Sigmoid colon (tissue), 7 donors: ENCODE data around the gene PDE1C. TPM values are rescaled to one million over a fixed set of nuclear protein-coding genes. Genes with fewer than 3 reads are reported as not detected.

ENCODE experiments used
- DNase-seq: peaks from one replicate; pipeline ENCODE4 v3.0.0-alpha.2; 2019
- H3K27ac ChIP-seq, 4 donors: fragments of 200-600 bp; sonication (generic); one replicate each; pipeline ENCODE4 v1.5.1; 2016 to 2019; ENCODE audit warnings: mild to moderate bottlenecking in 1 of 4
- H3K27me3 ChIP-seq, 3 donors: fragments of 200-600 bp; sonication (generic); one replicate each; pipeline ENCODE4 v1.5.1; 2019; ENCODE audit warnings: mild to moderate bottlenecking in 1 of 3
- H3K36me3 ChIP-seq, 4 donors: fragments of 200-600 bp; sonication (generic); one replicate each; pipeline ENCODE4 v1.5.1; 2016 to 2019
- H3K4me1 ChIP-seq, 4 donors: fragments of 200-600 bp; sonication (generic); one replicate each; pipeline ENCODE4 v1.5.1; 2017 to 2019
- H3K4me3 ChIP-seq, 4 donors: fragments of 200-600 bp; sonication (generic); one replicate each; pipeline ENCODE4 v1.5.1; 2017 to 2019; ENCODE audit warnings: mild to moderate bottlenecking in 2 of 4, moderate library complexity in 1 of 4
- H3K9me3 ChIP-seq, 4 donors: fragments of 200-600 bp in 3 of 4; sonication (generic) in 3 of 4; one replicate each; pipeline versions ENCODE4 v1.5.1 to v1.6.1; 2013 to 2019
- CTCF ChIP-seq, 4 experiments: fragments of 450-650 bp in 3 of 4; fragments of 200-600 bp in 1 of 4; IDR thresholded peaks; one replicate each; pipeline ENCODE4 v1.5.1; 2016 to 2019; ENCODE audit warnings: antibody characterized with exemption in 4 of 4, mild to moderate bottlenecking in 3 of 4, moderate library complexity in 2 of 4
- EP300 ChIP-seq, 4 donors: sonication (generic); formaldehyde crosslinking; IDR thresholded peaks; one replicate each; pipeline ENCODE4 v1.6.1; 2017; ENCODE audit warnings: antibody characterized with exemption in 4 of 4
- POLR2A ChIP-seq, 2 donors: fragments of 450-650 bp; IDR thresholded peaks; one replicate each; pipeline ENCODE4 v1.6.1; 2016; ENCODE audit warnings: antibody characterized with exemption in 2 of 2, mild to moderate bottlenecking in 2 of 2, moderate library complexity in 2 of 2
- POLR2AphosphoS5 ChIP-seq, 4 donors: sonication (generic); formaldehyde crosslinking; IDR thresholded peaks; one replicate each; pipeline ENCODE4 v1.6.1; 2017; ENCODE audit warnings: antibody characterized with exemption in 4 of 4
- WGBS, 2 donors: extraction: QIAGEN DNeasy Blood & Tissue Kit; methylation state at CpG; one replicate each; pipeline ENCODE4 v1.1.7; 2013; 5-methylcytosine and 5-hydroxymethylcytosine counted together
- intact Hi-C: fragments of 100-400 bp; cut with DNase I; formaldehyde crosslinking; loops from one replicate; pipeline ENCODE4 v1.15.1; 2023
- polyA plus RNA-seq, 3 donors: library from polyadenylated mRNA; stranded (reverse); fragments of 200-250 nt; gene quantifications; one replicate each; pipeline ENCODE4 v1.2.3, GENCODE V29; 2013
- total RNA-seq, 4 donors: library from RNA; depleted of rRNA; stranded (reverse); fragments of >200 nt; gene quantifications; one replicate each; pipeline ENCODE4 v1.1.0, GENCODE V29; 2016
- donor health status: healthy with polysubstance abuse.
- donor health status: Bipolar disorder and iron deficiency.
- donor health status: healthy.

The PDE1C gene
- total and polyA plus RNA-seq, 7 donors: under 0.01 to 19.4 (median 5.9) TPM

GRCh38 chr7:31864646-31865045 is 205.6 kb downstream of the PDE1C start:
- Histone ChIP-seq H3K4me3 (no peak overlapping the region), H3K36me3 (no peaks in the 10 kb centered on the region), H3K9me3 (no peaks in the 10 kb centered on the region), H3K27ac (no peak overlapping the region), H3K4me1 (no peaks in the 10 kb centered on the region), H3K27me3 (no peaks in the 10 kb centered on the region)
- DNase-seq: no peak
- 87 to 88% methylated on average over 6 of the region's 6 CpGs for WGBS, 2 donors
- intact Hi-C loops: no loop called here
- no peak for TF ChIP-seq CTCF (IDR thresholded peaks at IDR 0.05)
- no peak for TF ChIP-seq POLR2AphosphoS5 (IDR thresholded peaks at IDR 0.05)
- no peak for TF ChIP-seq EP300 (IDR thresholded peaks at IDR 0.05)
- no peak for TF ChIP-seq POLR2A (IDR thresholded peaks at IDR 0.05)

GRCh38 chr7:31860925-31861324 is 209.3 kb downstream of the PDE1C start:
- Histone ChIP-seq H3K4me1 (no peaks in the 10 kb centered on the region), H3K36me3 (no peaks in the 10 kb centered on the region), H3K27me3 (no peaks in the 10 kb centered on the region), H3K9me3 (no peaks in the 10 kb centered on the region), H3K27ac (no peak overlapping the region), H3K4me3 (no peak overlapping the region)
- no peak for DNase-seq
- TF ChIP-seq CTCF (IDR thresholded peaks at IDR 0.05) (no peak), POLR2A (IDR thresholded peaks at IDR 0.05) (no peak), EP300 (IDR thresholded peaks at IDR 0.05) (no peak), POLR2AphosphoS5 (IDR thresholded peaks at IDR 0.05) (no peak)
- intact Hi-C loops: no loop called here
- WGBS, 2 donors: 93 to 96% methylated on average over 1 of the region's 1 CpG

- H3K4me3 ChIP-seq: no peak overlapping the region
- H3K27me3 ChIP-seq: no peaks in the 10 kb centered on the region
- intact Hi-C loops: no loop called here
- WGBS, 2 donors: 88% methylated on average over 2 of the region's 2 CpGs
- H3K9me3 ChIP-seq: no peaks in the 10 kb centered on the region
- H3K4me1 ChIP-seq: no peaks in the 10 kb centered on the region
- DNase-seq: no peak
- no peak overlapping the region for H3K27ac ChIP-seq
- H3K36me3 ChIP-seq: no peaks in the 10 kb centered on the region
- TF ChIP-seq CTCF (IDR thresholded peaks at IDR 0.05) (no peak), POLR2AphosphoS5 (IDR thresholded peaks at IDR 0.05) (no peak), POLR2A (IDR thresholded peaks at IDR 0.05) (no peak), EP300 (IDR thresholded peaks at IDR 0.05) (no peak)
These were observed 212.2 kb downstream of the PDE1C start for GRCh38 chr7:31858055-31858454.

GRCh38 chr7:31857172-31857571 is 213.0 kb downstream of the PDE1C start:
- no peak for DNase-seq
- Histone ChIP-seq H3K4me1 (no peaks in the 10 kb centered on the region), H3K27me3 (no peaks in the 10 kb centered on the region), H3K36me3 (no peaks in the 10 kb centered on the region), H3K4me3 (no peak overlapping the region), H3K9me3 (no peaks in the 10 kb centered on the region), H3K27ac (no peak overlapping the region)
- intact Hi-C loops: no loop called here
- WGBS, 2 donors: 32 to 67% methylated on average over 2 of the region's 2 CpGs
- TF ChIP-seq CTCF (IDR thresholded peaks at IDR 0.05) (no peak), EP300 (IDR thresholded peaks at IDR 0.05) (no peak)

- 58 to 81% methylated on average over 4 of the region's 4 CpGs for WGBS, 2 donors
- intact Hi-C loops: no loop called here
- TF ChIP-seq CTCF (IDR thresholded peaks at IDR 0.05) (no peak), EP300 (IDR thresholded peaks at IDR 0.05) (no peak), POLR2A (IDR thresholded peaks at IDR 0.05) (no peak), POLR2AphosphoS5 (IDR thresholded peaks at IDR 0.05) (no peak)
These were observed 213.9 kb downstream of the PDE1C start for GRCh38 chr7:31856337-31856736.

More at GRCh38 chr7:31856337-31856736, 213.9 kb downstream of the PDE1C start:
- Histone ChIP-seq H3K4me3 (no peak overlapping the region), H3K27ac (no peak overlapping the region), H3K36me3 (no peaks in the 10 kb centered on the region), H3K27me3 (no peaks in the 10 kb centered on the region), H3K4me1 (no peaks in the 10 kb centered on the region), H3K9me3 (no peaks in the 10 kb centered on the region)
- no peak for DNase-seq
